GM19035 (cell line): ENCODE data around the gene TAF8.

Experiments used
- ATAC-seq: cut with Tn5 transposase; IDR thresholded peaks from one replicate; pipeline ENCODE4 v1.9.1; 2021; ENCODE audit not compliant: unreplicated experiment

TAF8 gene

DNA sequence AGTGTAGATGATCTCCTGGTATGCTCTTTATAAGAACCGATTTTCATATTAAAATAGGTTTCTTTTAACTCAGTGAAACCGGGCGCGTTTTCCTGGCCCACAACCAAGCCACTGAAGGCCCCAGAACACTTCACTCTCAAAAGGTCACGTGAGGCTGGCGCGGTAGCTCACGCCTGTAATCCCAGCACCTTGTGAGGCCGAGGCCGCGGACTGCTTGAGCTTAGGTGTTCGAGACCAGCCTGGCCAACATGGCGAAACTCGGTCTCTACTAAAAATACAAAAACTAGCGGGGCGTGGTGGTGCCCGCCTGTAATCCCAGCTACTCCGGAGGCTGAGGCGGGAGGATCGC, 402 bp upstream of the TAF8 start:
- ATAC-seq: no peak

DNA sequence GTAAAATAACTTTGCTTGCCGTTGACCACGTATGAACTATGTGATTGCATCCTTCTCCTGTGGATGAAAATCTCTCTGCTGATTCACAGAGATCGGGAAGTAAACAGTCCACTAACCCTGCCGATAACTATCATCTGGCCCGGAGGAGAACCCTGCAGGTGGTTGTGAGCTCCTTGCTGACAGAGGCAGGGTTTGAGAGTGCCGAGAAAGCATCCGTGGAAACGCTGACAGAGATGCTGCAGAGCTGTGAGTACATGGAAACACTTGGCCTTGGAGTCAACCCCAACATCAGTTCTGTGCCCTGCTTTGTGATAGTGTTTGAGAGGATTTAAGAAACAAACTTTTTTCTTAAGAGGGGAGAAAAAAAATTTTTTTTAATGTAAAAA, 937 bp downstream of the TAF8 start:
- no peak for ATAC-seq

DNA sequence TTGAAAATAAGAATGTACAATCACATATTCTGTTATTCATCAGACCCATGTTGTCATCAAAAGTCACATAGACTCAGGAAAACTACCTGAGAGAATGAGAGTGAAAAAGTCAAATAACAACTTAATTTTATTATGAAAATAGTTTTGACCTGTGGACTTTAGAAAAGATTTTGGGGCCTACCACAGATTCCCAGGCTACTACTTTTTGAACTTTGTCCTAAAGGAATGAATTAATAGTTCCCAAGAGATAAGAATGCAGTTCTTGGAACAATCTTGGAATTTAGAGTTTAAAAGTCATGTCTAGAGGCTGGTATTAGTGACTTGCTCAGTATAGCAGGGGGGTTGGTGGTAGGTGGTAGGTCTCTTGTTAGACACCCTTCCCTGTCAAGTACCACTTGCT, 3.3 kb downstream of the TAF8 start:
- no peak for ATAC-seq

DNA sequence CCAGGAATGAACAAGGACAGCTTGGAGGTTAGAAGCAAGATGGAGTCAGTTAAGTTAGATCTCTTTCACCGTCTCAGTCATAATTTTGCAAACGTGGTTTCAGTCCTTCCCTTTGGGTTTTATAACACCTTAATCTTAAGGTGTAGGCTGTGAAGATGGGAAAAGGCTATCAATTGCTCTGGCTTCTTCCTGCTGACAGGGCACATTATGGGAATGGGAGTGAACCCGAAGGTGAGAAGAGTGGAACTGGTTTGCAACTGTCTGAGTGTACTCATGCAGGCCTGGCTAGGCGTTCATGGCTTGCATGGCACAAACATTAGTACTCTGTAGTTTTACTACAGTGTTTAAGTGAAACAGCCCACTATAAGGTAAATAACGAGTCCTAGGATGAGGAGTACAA, 9.4 kb downstream of the TAF8 start:
- no peak for ATAC-seq

DNA sequence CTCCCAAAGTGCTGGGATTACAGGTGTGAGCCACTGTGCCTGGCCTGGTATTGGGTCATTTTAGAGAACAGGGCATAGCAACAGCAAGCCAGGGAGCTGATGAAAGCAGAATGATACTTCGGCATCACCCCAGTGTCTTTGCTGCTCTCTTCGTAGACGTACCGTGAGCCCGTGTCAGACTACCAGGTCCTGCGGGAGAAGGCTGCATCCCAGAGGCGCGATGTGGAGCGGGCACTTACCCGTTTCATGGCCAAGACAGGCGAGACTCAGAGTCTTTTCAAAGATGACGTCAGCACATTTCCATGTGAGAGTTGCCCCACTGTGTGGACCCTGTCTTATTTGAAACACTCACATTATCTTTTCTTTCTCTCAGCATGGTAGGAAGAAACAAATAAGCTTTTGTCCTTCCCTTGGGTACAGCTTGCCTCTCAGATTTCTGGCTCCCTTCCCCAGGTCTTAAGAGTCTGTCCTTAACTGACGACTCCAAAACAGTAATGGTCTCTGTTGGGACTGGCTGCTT, 15.9 kb downstream of the TAF8 start:
- ATAC-seq: no peak

DNA sequence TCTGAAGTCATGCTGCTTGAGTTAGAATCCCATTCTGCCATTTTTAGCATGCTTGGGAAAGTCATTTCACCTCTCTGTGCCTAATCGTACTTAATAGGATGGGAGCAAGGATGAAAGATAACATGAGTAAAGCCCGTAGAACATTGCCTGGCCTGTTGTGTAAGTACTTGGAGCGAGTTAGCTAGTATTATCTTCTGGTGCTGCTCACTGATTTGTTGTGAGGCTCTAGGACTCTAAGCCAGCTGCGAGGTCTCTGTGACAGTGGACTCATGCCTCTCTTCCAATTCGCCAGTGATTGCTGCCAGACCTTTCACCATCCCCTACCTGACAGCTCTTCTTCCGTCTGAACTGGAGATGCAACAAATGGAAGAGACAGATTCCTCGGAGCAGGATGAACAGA, 17.8 kb downstream of the TAF8 start:
- ATAC-seq: no peak

DNA sequence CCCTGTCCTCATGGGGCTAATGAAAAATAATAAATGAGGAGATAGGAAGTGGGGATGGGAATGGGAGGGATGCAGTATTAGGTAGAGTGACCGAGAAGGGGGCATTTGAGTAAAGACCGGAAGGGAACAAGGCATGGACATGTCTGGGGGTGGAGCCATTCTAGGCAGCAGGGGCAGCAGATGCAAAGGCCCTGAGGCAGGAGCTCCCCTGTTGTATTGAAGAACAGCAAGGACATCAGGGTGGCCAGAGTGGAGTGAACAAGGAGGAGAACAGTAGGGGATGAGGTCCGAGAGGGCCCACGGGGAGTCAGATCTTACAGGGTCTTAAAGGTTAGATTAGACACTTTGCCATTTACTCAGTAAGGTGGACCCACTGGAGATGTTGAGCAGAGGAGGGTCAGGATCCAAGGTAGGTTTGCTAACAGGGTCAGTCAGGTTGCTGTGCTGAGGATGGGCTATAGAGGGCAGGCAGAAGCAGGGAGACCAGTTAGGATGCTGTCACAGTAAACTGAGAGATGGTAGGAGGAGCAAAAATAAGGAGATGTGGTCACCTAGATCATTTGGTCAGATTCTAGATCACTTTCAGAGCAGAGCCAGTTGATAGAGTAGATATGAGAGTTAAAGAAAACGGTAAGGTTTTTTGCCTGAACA, 18.7 kb downstream of the TAF8 start:
- ATAC-seq: no peak

DNA sequence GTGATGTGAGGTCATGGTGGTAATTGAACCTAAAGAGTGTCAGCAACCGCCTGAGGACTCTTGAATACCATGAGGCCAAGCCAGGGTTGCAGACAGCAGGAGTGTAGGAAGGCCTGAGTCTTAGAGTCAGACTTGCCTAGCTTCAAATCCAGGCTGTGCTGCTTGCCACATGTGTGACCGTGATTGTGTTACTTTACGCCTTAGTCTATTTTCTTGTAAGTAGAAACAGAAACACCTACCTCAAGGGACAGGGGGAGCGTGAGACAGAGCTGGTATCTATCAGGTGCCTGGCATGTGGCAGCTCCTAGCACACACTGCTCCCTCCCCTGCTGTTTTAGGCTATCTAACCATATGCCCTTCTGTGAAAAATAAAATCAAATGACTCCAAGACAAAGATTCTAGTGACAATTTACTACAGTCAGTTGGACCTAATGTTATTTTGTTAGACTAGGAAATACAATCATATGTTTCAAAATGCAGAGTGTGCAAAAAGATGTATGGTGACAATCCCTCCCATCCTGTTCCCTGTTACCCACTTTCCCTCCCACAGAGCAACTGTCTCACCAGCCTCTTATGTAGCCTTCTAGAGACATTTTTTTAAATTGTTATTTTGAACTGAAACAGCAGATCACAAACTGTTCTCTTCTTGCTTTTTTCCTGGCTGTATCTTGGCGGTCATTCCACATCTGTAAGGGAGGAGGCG, 21.7 kb downstream of the TAF8 start:
- ATAC-seq: no peak

DNA sequence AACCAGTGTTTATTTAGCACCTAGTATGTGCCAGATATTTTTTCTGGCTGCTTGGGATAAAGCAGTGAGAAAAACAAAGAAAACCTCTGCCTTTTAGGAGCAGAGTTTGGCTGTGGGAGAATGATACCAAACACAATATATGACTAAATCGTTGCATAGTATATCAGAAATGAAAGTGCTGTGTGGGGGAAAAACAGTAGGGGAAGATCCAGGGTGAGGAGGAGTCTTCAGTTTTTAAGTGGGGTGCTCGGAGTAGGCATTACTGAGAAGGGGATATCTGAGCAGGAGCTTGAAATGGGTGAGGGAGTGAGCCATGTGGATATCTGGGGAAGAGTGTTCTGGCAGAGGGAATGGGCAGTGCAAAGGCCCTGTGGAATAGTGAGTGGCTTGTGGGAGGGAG, 23.0 kb downstream of the TAF8 start:
- ATAC-seq: no peak

DNA sequence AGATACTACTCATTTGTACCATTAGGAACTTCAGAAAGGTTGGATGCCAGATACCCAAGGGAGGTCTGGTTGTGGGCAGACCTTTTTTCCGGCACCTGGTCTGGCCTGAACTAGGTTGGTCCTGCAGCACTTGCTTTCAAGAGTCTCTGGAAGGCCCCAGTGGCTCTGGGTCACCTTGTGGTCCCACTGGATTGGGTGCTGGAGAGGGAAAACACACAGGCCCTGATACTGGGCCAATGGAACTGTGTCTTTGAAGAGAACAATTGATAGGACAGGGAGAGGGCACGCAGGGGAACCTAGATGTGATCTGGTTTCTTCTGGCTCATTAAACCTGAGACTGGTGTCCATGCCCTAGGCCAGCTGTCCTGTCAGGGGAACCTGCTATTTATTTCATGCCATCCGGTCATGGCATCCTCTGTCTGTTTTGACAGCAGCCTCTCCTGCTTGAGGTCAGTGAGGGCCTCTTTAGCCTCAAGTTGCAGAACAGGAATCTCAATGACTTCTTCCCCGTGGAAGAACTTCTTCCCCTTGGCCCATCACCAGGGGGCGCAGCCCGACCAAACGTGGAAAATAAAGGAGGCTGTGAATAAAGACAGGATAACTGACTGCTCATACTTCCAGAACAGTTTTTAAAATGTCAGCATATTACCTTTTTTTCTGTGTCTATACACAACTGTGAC, 25.0 kb downstream of the TAF8 start:
- ATAC-seq: no peak

DNA sequence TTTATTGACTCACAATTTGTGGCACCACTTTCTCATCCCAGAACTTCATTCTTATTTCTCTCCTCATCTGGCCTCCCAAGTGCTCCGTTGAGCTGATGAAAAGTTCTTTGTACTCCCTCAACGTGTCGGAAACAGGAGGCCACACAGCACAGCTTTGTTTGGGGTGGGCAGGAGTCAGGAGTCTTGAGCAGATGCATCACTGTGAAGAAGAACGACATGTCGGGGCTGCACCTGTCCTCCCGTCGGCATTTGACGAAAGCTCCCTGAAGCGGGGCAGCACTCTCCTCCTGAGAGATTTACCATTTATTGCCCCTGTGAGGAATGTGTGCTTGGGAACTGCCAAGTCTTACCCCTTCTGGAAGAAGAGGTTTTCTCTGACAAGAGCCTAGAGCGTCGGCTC, 28.1 kb downstream of the TAF8 start:
- no peak for ATAC-seq

DNA sequence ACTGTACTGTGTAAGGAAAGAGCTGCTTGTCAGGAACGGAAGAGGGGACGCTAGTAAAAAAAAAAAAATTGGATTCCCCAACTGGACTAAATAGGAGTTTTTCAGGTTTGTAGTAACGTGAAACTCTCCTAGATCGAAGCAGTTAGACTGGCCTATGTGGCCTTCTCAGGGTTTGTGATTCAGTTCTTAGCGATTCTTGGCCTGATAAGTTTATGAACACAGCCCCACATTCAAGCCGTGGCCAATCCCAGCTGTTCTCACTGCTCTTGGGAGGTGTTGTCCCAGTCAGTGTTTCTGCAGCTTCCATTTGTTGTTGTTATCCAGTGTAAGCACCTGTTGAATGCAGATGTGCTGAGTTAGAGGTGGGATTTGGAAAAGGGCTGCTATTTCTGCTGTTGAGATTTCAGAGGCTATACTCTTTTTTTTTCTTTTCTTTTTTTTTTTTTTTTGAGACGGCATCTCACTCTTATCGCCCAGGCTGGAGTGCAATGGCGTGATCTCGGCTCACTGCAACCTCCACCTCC, 29.7 kb downstream of the TAF8 start:
- no peak for ATAC-seq

DNA sequence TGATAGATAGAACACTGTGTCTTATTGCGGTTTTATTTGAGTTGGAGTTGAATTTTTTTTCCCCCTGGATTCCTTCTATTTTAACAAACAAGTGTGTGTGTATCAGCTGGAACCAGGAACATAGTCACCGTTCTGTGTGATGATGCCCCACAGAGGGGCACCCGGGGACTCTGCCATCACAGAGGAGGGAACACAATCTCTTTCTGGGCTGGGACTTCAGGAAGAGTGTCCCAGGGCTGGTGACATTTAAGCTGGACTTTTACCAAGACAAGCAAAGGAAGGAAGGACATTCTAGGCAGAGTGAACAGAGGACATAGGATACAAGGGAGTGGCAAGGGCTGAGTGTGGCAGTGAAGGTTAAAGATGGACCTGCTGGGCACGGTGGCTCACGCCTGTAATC, 33.2 kb downstream of the TAF8 start:
- ATAC-seq: no peak

DNA sequence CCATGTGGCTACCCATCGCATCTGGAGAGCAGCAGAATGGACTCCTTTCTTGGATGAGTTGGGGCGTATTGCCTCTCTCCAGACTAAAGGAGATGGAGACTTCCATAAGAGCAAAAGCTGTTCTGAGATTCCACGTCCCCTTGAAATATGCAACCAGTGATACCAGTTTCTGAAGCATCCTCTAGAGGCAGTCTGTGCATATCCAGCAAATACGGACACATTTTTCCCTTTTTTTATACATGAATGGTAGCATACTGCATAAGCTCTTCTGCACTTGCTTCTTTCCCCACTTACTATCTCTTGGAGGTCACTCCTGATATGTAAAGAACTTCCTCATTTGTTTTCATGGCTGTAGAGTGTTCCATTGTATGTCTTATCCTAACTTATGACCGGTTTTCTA, 34.6 kb downstream of the TAF8 start:
- no peak for ATAC-seq

DNA sequence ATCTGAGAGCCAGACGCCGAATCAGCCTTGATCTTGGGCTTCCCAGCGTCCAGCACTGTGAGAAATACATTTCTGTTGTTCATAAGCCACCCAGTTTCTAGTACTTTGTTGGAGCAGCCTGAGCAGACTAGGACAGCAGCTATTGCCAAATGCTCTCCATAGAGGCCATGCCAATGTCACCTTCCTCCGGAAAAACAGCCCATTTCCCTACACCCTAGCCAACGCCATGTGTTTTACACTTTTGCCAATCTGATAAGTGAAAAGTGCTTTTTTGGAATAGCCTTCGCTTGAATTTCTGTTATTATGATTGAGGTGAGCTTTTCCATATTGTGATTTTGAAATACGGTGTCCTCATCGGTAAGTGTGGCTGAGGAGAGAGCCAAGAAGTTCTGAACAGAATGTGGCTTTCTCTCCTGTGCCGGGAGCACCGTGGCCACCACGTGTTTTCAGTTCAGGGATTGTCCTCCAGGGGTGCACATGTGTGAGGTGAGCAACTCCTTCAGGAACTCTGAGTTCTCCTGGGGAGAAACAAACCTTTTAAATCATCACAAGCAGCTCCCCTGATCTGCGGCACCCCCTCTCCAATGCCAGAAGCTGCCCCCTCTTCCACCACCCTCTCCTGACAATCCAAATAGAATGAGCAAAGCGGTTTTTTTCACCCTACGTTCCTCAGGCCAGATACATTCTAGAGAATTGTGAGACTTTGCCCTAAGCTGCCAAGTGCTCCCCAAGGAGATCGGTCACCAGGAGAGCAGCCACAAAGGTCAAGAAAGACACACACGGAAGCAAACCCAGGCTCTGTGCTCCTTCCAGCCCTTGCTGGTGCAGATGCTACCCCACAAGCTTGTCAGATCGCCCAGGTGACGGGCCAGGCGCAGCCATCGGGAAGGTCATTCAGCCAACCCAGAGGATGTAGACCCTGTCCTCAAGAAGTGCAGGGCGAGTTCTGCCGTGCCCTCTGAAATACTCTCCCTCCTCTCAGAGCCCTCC, 36.0 kb downstream of the TAF8 start:
- ATAC-seq: no peak

DNA sequence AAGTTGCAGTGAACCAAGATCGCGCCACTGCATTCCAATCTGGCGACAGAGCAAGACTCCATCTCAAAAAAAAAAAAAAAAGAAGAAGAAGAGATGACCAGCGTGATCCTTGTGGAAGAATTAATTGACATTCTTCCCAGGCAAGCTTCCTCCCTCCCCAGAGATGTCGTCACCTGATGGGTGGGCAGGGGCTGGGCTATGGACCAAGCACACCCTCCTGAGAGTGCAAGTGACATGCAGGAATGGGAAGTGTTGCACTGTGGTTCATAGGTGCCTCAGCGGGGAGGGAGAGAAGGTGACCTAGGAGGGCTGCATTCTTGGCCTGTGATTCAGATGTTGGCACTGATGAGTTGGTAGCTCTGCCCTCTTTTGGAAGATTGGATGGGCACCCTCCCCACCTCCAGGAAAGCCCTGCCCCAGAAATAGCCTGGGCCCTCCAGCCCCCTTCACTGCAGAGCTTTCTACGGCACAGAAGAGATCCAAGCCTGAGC, 37.8 kb downstream of the TAF8 start:
- no peak for ATAC-seq

DNA sequence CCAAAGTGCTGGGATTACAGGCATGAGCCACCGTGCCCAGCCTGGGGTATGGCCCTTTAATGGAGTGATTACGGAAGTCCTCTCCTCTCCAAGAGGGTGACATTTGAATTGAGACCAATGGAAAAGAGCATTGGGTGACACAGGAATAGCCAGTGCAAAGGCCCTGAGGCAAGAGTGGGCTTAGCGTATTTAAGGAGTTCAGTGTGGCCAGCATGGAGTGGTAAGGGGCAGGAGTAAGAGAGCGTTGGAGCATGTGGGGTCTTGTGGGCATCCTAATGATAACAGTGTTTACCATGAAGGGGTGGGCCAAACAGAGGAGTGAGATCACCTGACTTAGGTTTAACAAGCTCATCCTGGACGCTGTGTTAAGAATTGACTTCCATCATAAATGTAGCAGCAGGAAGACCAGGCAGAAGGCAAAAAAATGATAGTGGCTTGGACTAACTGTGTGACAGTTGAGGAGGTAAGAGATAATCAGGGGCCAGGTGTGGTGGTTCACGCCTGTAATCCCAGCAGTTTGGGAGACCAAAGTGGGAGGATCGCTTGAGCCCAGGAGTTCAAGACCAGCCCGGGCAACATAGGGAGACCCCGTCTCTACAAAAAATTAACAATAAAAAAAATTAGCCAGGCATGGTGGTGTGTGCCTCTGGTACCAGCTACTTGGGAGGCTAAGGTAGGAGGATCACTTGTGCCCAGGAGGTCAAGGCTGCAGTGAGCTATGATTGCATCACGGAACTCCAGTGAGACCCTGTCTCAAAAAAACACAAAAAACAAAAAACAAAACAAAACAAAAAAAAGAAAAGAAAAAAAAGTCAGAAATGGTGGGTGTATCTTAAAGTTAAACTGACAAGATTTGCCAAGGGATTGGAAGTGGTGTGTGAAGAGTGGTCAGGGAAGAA, 40.7 kb downstream of the TAF8 start:
- ATAC-seq: no peak

DNA sequence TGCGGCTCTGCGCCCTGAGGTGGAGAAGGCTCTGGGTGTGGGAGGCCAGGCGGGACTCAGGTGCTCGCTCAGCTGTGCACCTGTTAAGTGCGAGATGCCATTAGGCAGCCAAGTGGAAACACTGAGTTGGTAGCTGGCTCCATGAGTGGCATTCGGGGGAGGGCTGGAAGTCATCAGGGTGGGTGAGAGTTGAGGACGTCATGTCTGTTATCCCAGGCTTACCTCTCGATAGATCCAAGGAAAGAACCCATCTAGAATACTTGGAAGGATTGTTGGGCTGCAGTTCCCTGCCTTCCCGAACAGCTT, 41.3 kb downstream of the TAF8 start:
- ATAC-seq: no peak

DNA sequence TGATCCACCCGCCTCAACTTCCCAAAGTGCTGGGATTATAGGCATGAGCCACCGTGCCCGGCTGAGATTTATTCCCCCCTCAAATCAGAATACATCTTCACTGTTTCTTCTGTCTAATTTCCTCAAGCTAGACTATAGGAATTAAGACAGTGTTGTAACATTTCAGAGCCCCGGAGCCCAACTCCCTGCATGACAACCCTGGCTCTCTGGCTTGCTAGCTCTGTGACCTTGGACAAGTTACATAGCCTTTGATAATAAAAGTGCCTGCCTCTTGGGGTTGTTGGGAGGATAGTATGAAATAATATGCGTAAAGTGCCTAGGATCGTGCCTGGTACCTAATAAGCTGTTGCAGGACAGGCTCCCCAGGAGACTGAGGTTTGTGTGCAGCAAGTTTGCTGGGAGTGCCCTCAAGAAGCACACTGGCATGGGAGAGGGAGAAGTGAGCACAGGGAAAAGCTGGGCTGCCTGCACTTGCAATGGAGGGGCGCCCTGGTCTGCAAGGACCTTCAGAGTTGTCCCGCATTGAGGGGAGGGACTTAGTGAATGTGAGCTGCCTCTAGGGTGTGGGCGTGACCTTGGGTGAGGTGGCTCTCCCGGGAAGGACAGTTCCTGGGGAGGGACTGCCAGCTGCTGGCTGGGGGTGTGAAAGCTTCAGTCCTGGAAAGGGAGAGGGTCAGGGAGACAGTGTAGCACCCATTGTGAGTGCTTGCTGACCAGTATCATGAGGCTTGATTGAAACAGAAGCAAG, 43.4 kb downstream of the TAF8 start:
- ATAC-seq: no peak
